IMR-90 (cell line): Measurements from ENCODE around the gene L3MBTL2. TPM values are rescaled to one million over a fixed set of nuclear protein-coding genes. Genes with fewer than 3 reads are reported as not detected.

Experiments
- ATAC-seq: fragments of 200-7000 bp; cut with Tn5 transposase; 2 replicates; pipeline ENCODE4 v1.9.1; 2020; ENCODE audit warnings: low read depth, mild to moderate bottlenecking, moderate library complexity
- BruUV-seq: library from RNA; stranded (reverse); fragments of 400-500 nt; replicated peaks from 2 replicates; lab custom pipeline; 2021; lab: Mats Ljungman, UMichigan
- CTCF ChIA-PET: fragments of 300-600 bp; formaldehyde crosslinking; extraction: SDS; loops from one replicate; lab custom pipeline; 2021; ENCODE audit warnings: antibody characterized with exemption; lab: Yijun Ruan, JAX
- POLR2A ChIA-PET: fragments of 300-600 bp; sonication (Branson Sonifier 250); formaldehyde crosslinking; loops from one replicate; lab custom pipeline; 2022; ENCODE audit warnings: antibody characterized with exemption; ENCODE audit not compliant: unreplicated experiment; lab: Charles Lee
- DNase-seq: peaks from one replicate; pipeline ENCODE4 v3.0.0; 2013
- H2AFZ ChIP-seq: replicated peaks from 2 replicates; pipeline ENCODE3; 2013; ENCODE audit warnings: low read length, mild to moderate bottlenecking; ENCODE audit not compliant: poor library complexity
- H2AK5ac ChIP-seq: 2 replicates; pipeline ENCODE4 v1.6.1; 2013; ENCODE audit warnings: low read depth, low read length, inconsistent platforms
- H2AK9ac ChIP-seq: replicated peaks from 2 replicates; pipeline ENCODE3; 2013; ENCODE audit warnings: mild to moderate bottlenecking, low read depth, low read length, moderate library complexity; ENCODE audit not compliant: poor library complexity
- H2BK120ac ChIP-seq: 2 replicates; pipeline ENCODE4 v1.6.1; 2013; ENCODE audit warnings: low read depth, low read length, inconsistent platforms
- H2BK15ac ChIP-seq: 3 replicates; pipeline ENCODE4 v1.6.1; 2013; ENCODE audit warnings: low read depth, low read length, inconsistent platforms
- H2BK20ac ChIP-seq: 2 replicates; pipeline ENCODE4 v1.6.1; 2013; ENCODE audit warnings: low read depth, mild to moderate bottlenecking, inconsistent platforms, low read length, moderate library complexity
- H2BK5ac ChIP-seq: 2 replicates; pipeline ENCODE4 v1.6.1; 2013; ENCODE audit warnings: mild to moderate bottlenecking, low read depth, low read length, inconsistent platforms; ENCODE audit not compliant: poor library complexity, severe bottlenecking
- H3K14ac ChIP-seq: replicated peaks from 2 replicates; pipeline ENCODE4 v1.6.1; 2013; ENCODE audit warnings: low read depth, low read length, inconsistent platforms
- H3K18ac ChIP-seq: 2 replicates; pipeline ENCODE4 v1.6.1; 2013; ENCODE audit warnings: low read depth, low read length, control low read depth
- H3K23ac ChIP-seq: 2 replicates; pipeline ENCODE4 v1.6.1; 2013; ENCODE audit warnings: low read depth, low read length, inconsistent platforms
- H3K27ac ChIP-seq: 2 replicates; pipeline ENCODE4 v1.5.1; 2013; ENCODE audit warnings: mild to moderate bottlenecking, control low read depth, low read length; ENCODE audit not compliant: insufficient read depth
- H3K27me3 ChIP-seq: 2 replicates; pipeline ENCODE4 v1.6.1; 2013; ENCODE audit warnings: low read length; ENCODE audit not compliant: control insufficient read depth, insufficient read depth
- H3K36me3 ChIP-seq: 2 replicates; pipeline ENCODE4 v1.6.1; 2013; ENCODE audit warnings: low read length, mixed read lengths; ENCODE audit not compliant: control insufficient read depth, insufficient read depth
- H3K4ac ChIP-seq: 2 replicates; pipeline ENCODE4 v1.6.1; 2013; ENCODE audit warnings: low read depth, low read length, inconsistent platforms
- H3K4me1 ChIP-seq: 2 replicates; pipeline ENCODE4 v1.6.1; 2013; ENCODE audit warnings: low read length, mixed read lengths; ENCODE audit not compliant: control insufficient read depth, insufficient read depth
- H3K4me2 ChIP-seq: 2 replicates; pipeline ENCODE4 v1.6.1; 2013; ENCODE audit warnings: low read depth, mild to moderate bottlenecking, control low read depth, low read length, moderate library complexity
- H3K4me3 ChIP-seq: 2 replicates; pipeline ENCODE4 v1.5.1; 2013; ENCODE audit warnings: low read depth, mild to moderate bottlenecking, control low read depth, low read length, moderate library complexity; ENCODE audit not compliant: insufficient read depth
- H3K56ac ChIP-seq: 2 replicates; pipeline ENCODE4 v1.6.1; 2013; ENCODE audit warnings: low read length, inconsistent platforms; ENCODE audit not compliant: insufficient read depth; ENCODE audit errors: extremely low read depth
- H3K79me1 ChIP-seq, 2 experiments: 2 replicates each; pipeline ENCODE4 v1.6.1; 2013; ENCODE audit warnings: low read length in 2 of 2, inconsistent platforms in 1 of 2, low read depth in 1 of 2
- H3K9ac ChIP-seq: 2 replicates; pipeline ENCODE4 v1.6.1; 2013; ENCODE audit warnings: low read depth, low read length, control low read depth
- H3K9me1 ChIP-seq: 2 replicates; pipeline ENCODE4 v1.6.1; 2013; ENCODE audit warnings: low read length, inconsistent platforms; ENCODE audit not compliant: insufficient read depth
- H3K9me3 ChIP-seq: 2 replicates; pipeline ENCODE4 v1.6.1; 2013; ENCODE audit warnings: low read length; ENCODE audit not compliant: control insufficient read depth, insufficient read depth
- H4K20me1 ChIP-seq: 2 replicates; pipeline ENCODE4 v1.6.1; 2013; ENCODE audit warnings: low read length, inconsistent platforms; ENCODE audit not compliant: insufficient read depth
- H4K5ac ChIP-seq: 2 replicates; pipeline ENCODE4 v1.6.1; 2013; ENCODE audit warnings: mild to moderate bottlenecking, low read depth, low read length, control low read depth
- H4K8ac ChIP-seq, 2 experiments: 2 replicates each; pipeline ENCODE4 v1.6.1; 2013; ENCODE audit warnings: low read depth in 2 of 2, low read length in 2 of 2, control low read depth in 1 of 2, inconsistent platforms in 1 of 2
- H4K91ac ChIP-seq: 2 replicates; pipeline ENCODE4 v1.6.1; 2013; ENCODE audit warnings: low read depth, low read length, inconsistent platforms; ENCODE audit not compliant: insufficient read depth
- BHLHE40 ChIP-seq: fragments of 150-350 bp; IDR thresholded peaks from 2 replicates; pipeline ENCODE4 v1.6.1; 2016; ENCODE audit warnings: mild to moderate bottlenecking, low read depth, low read length
- CEBPB ChIP-seq: IDR thresholded peaks from 2 replicates; pipeline ENCODE4 v1.6.1; 2012; ENCODE audit warnings: low read depth, low read length, improper control_type of control experiment
- CHD1 ChIP-seq: IDR thresholded peaks from 2 replicates; pipeline ENCODE4 v1.6.1; 2012; ENCODE audit warnings: low read depth, low read length, improper control_type of control experiment
- FOS ChIP-seq: fragments of 150-350 bp; IDR thresholded peaks from 2 replicates; pipeline ENCODE4 v1.6.1; 2016; ENCODE audit warnings: low read depth, low read length
- MAFK ChIP-seq: IDR thresholded peaks from 2 replicates; pipeline ENCODE4 v1.6.1; 2012; ENCODE audit warnings: low read depth, low read length, improper control_type of control experiment
- MAZ ChIP-seq: IDR thresholded peaks from 2 replicates; pipeline ENCODE4 v1.6.1; 2012; ENCODE audit warnings: low read depth, mild to moderate bottlenecking, low read length, improper control_type of control experiment, moderate library complexity, borderline replicate concordance
- MXI1 ChIP-seq: IDR thresholded peaks from 2 replicates; pipeline ENCODE4 v1.6.1; 2012; ENCODE audit warnings: low read depth, mild to moderate bottlenecking, low read length, moderate library complexity, borderline replicate concordance
- NFE2L2 ChIP-seq: fragments of 150-350 bp; IDR thresholded peaks from 2 replicates; pipeline ENCODE4 v1.6.1; 2016; ENCODE audit warnings: low read depth, mild to moderate bottlenecking, low read length
- POLR2A ChIP-seq: IDR thresholded peaks from 2 replicates; pipeline ENCODE4 v1.6.1; 2012; ENCODE audit warnings: mild to moderate bottlenecking, low read depth, low read length
- RAD21 ChIP-seq: IDR thresholded peaks from 2 replicates; pipeline ENCODE4 v1.6.1; 2012; ENCODE audit warnings: low read length, improper control_type of control experiment
- RCOR1 ChIP-seq: IDR thresholded peaks from 2 replicates; pipeline ENCODE4 v1.6.1; 2012; ENCODE audit warnings: mild to moderate bottlenecking, low read length, improper control_type of control experiment; ENCODE audit not compliant: insufficient replicate concordance
- RFX5 ChIP-seq: IDR thresholded peaks from 2 replicates; pipeline ENCODE4 v1.8.0; 2012; ENCODE audit warnings: low read depth, mild to moderate bottlenecking, low read length, moderate library complexity
- SMC3 ChIP-seq: fragments of 150-350 bp; IDR thresholded peaks from 2 replicates; pipeline ENCODE4 v1.6.1; 2016; ENCODE audit warnings: low read depth, mild to moderate bottlenecking, antibody characterized with exemption, low read length, moderate library complexity
- WGBS, 2 experiments: methylation state at CpG; one replicate each; pipeline versions ENCODE4 v1.1.5 to v1.1.7; 2013; ENCODE audit warnings: missing lambda C conversion rate in 2 of 2; ENCODE audit not compliant: insufficient read length in 1 of 2; ENCODE audit errors: extremely low coverage in 2 of 2; 5-methylcytosine and 5-hydroxymethylcytosine counted together
- dilution Hi-C: fragments of 300-500 bp; cut with HindIII; formaldehyde crosslinking; loops from one replicate; pipeline ENCODE4 v1.14.3; 2018; ENCODE audit warnings: low sequenced_read_pairs; ENCODE audit not compliant: unreplicated experiment
- in situ Hi-C: fragments of 300-500 bp; cut with MboI; formaldehyde crosslinking; loops from 3 replicates; pipeline ENCODE4 v1.14.3; 2019; ENCODE audit warnings: low sequenced_read_pairs, inconsistent platforms, mixed read lengths
- intact Hi-C: fragments of 100-400 bp; cut with micrococcal nuclease; formaldehyde crosslinking; loops from 2 replicates; pipeline ENCODE4 v1.10.0; 2022
- polyA plus RNA-seq, 3 experiments: library from polyadenylated mRNA; depleted of rRNA; stranded (reverse); fragments of >200 nt; gene quantifications; 2 replicates each; pipeline ENCODE4 v1.2.3, GENCODE V29; 2012; ENCODE audit warnings: low replicate concordance in 1 of 3
- total RNA-seq: library from RNA; depleted of rRNA; stranded (reverse); fragments of >200 nt; gene quantifications from 2 replicates; pipeline ENCODE4 v1.2.3, GENCODE V29; 2012
- TF ChIP-seq, protein P1 (sequence below): fragments of 150-350 bp; IDR thresholded peaks from 2 replicates; pipeline ENCODE4 v1.6.1; 2017; ENCODE audit warnings: mild to moderate bottlenecking, antibody characterized with exemption, low read length, low read depth
- TF ChIP-seq, protein P2 (sequence below): fragments of 150-350 bp; IDR thresholded peaks from 2 replicates; pipeline ENCODE4 v1.6.1; 2016; ENCODE audit warnings: low read depth, mild to moderate bottlenecking, low read length, moderate library complexity, borderline replicate concordance
- TF ChIP-seq, protein P3 (sequence below): conservative IDR thresholded peaks from 2 replicates; pipeline ENCODE4 v1.5.1; 2012; ENCODE audit warnings: mild to moderate bottlenecking, low read depth, low read length, improper control_type of control experiment

The L3MBTL2 gene
- total and polyA plus RNA-seq, 2 of the 4 experiments (the other 2 are of a cell fraction), result 20.6 to 25.1 TPM

DNA sequence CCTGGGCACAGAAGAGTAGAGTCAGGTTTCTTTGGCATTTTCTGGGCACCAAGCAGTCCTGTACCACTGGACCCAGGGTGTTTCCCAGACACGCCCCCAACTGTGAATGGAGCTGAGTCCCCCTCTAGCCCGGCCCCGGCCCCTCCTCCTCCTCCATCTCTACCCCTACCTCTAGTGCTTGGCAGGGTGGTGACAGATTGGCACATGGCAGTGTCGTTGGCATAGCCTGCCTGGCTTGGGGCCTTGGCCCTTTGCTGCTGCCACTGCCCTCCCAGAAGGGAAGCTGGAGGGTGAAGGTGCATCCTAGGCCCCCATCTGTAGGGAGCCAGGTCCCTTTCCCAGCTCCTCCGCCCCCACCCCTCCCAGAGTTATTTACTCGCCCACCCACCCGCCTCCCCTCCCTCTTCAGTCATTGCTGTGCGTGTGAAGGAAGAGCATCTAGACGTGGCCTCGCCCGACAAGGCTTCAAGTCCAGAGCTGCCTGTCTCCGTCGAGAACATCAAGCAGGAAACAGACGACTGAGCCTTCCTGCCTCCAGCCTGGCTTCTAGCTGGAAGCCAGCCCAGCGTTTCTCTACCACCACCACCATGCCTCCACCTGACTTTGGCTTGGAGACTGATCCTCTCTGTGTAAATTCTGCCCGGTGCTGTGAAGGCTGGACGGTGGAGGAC, 24.8 kb downstream of the L3MBTL2 start:
- BruUV-seq, result no TSS peak
- Histone ChIP-seq H3K18ac (no peak overlapping the region), H3K14ac (no peak overlapping the region), H3K4ac (no peak overlapping the region), H3K27ac (no peak overlapping the region), H2AFZ (peak overlapping the region; percentile 58), H3K36me3 (peaks cover 40% of the 10 kb centered on the region), H2BK120ac (no peak overlapping the region), H3K56ac (no peak overlapping the region), H3K4me3 (no peak overlapping the region), H3K4me2 (no peak overlapping the region), H3K27me3 (no peaks in the 10 kb centered on the region), H3K4me1 (no peaks in the 10 kb centered on the region), H2BK20ac (no peak overlapping the region), H3K9me3 (no peaks in the 10 kb centered on the region), H3K23ac (no peak overlapping the region), H4K8ac (no peak overlapping the region), H2AK5ac (no peak overlapping the region), H4K5ac (no peak overlapping the region), H4K20me1 (no peaks in the 10 kb centered on the region), H3K9me1 (peaks cover 11% of the 10 kb centered on the region; the same call in 1 of the 2 replicates), H2AK9ac (no peak overlapping the region), H4K91ac (no peak overlapping the region), H3K9ac (no peak overlapping the region), H2BK5ac (no peak overlapping the region), H3K79me1 (peaks cover 0 to 5% of the 10 kb centered on the region in 2 experiments; a peak in 1 of 4 replicates), H2BK15ac (no peak overlapping the region)
- intact Hi-C loops, result no loop called here
- TF ChIP-seq MAFK, result no peak
- no peak for TF ChIP-seq MXI1
- TF ChIP-seq POLR2A, result no peak
- TF ChIP-seq, protein P1, sequence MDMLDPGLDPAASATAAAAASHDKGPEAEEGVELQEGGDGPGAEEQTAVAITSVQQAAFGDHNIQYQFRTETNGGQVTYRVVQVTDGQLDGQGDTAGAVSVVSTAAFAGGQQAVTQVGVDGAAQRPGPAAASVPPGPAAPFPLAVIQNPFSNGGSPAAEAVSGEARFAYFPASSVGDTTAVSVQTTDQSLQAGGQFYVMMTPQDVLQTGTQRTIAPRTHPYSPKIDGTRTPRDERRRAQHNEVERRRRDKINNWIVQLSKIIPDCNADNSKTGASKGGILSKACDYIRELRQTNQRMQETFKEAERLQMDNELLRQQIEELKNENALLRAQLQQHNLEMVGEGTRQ, result no peak
- TF ChIP-seq CEBPB, result no peak
- no peak for TF ChIP-seq RCOR1
- no peak for TF ChIP-seq RAD21
- TF ChIP-seq CHD1, result no peak
- no peak for TF ChIP-seq SMC3
- TF ChIP-seq, protein P2, sequence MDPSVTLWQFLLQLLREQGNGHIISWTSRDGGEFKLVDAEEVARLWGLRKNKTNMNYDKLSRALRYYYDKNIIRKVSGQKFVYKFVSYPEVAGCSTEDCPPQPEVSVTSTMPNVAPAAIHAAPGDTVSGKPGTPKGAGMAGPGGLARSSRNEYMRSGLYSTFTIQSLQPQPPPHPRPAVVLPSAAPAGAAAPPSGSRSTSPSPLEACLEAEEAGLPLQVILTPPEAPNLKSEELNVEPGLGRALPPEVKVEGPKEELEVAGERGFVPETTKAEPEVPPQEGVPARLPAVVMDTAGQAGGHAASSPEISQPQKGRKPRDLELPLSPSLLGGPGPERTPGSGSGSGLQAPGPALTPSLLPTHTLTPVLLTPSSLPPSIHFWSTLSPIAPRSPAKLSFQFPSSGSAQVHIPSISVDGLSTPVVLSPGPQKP, result no peak
- no peak for TF ChIP-seq FOS
- TF ChIP-seq NFE2L2, result no peak
- TF ChIP-seq RFX5, result no peak
- no peak for TF ChIP-seq BHLHE40
- no peak for TF ChIP-seq MAZ
- TF ChIP-seq, protein P3, sequence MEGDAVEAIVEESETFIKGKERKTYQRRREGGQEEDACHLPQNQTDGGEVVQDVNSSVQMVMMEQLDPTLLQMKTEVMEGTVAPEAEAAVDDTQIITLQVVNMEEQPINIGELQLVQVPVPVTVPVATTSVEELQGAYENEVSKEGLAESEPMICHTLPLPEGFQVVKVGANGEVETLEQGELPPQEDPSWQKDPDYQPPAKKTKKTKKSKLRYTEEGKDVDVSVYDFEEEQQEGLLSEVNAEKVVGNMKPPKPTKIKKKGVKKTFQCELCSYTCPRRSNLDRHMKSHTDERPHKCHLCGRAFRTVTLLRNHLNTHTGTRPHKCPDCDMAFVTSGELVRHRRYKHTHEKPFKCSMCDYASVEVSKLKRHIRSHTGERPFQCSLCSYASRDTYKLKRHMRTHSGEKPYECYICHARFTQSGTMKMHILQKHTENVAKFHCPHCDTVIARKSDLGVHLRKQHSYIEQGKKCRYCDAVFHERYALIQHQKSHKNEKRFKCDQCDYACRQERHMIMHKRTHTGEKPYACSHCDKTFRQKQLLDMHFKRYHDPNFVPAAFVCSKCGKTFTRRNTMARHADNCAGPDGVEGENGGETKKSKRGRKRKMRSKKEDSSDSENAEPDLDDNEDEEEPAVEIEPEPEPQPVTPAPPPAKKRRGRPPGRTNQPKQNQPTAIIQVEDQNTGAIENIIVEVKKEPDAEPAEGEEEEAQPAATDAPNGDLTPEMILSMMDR, result no peak
- ChIA-PET POLR2A (no interaction called here), CTCF (no interaction called here)
- ATAC-seq (no peak), DNase-seq (no peak)
- in situ Hi-C loops, result no loop called here
- dilution Hi-C loops, result no loop called here
- WGBS, 2 experiments, result 87% methylated on average over 3 of the region's 17 CpGs; no CpG with 5 or more reads in 1 of the 2 experiments
